PC-9 (cell line): ENCODE data around the gene CTIF.

Source experiments
- CTCF ChIP-seq: fragments of 200-600 bp; sonication (generic); conservative IDR thresholded peaks from 2 replicates; pipeline ENCODE4 v1.6.1; 2017; ENCODE audit warnings: mixed run types, antibody characterized with exemption, mild to moderate bottlenecking, moderate library complexity
- EZH2 ChIP-seq: fragments of 200-600 bp; sonication (generic); IDR thresholded peaks from 2 replicates; pipeline ENCODE4 v1.8.0; 2017; ENCODE audit warnings: antibody characterized with exemption, low read depth

GRCh38 chr18:48662011-48662661 is 123.3 kb downstream of the CTIF start:
- TF ChIP-seq CTCF: no peak
- no peak for TF ChIP-seq EZH2
